Activated T-helper 1 cell treated with Interleukin-2 at 50 U/mL for 16 hours (primary cell): Measurements from ENCODE around the gene CISD2.
"Not testable (repeated sequence)": the region's sequence is repeated elsewhere in the genome, so short reads cannot be mapped to it uniquely, and the experiment has no call there.

Experiments
- DNase-seq: peaks from one replicate; pipeline ENCODE4 v3.0.0-alpha.2; 2020; ENCODE audit warnings: low read depth

The CISD2 gene

GRCh38 chr4:102868781-102869568 lies at the start of gene CISD2:
TSS of gene CISD2 (plus strand) at chr4:102868992. CDS start at chr4:102869085, 93 bp downstream.
- DNase-seq, result peak; percentile 85

DNA sequence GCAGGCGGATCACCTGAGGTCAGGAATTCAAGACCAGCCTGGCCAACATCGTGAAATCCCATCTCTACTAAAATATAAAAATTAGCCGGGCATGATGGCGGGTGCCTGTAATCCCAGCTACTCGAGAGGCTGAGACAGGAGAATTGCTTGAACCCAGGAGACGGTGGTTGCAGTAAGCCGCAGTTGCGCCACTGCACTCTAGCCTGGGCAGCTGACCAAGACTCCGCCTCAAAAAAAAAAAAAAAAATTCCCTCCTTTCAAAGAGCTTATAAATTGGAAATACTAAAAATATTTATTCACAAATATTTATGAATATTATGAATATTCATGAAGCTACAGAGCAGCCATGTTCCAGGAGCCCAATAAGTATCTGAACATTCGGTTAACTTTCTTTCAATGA lies 49.7 kb upstream of the CISD2 start:
- not testable (repeated sequence) for DNase-seq

GRCh38 chr4:102819588-102820365 lies 49.0 kb upstream of the CISD2 start:
- no peak for DNase-seq

GRCh38 chr4:102823464-102823863 lies 45.3 kb upstream of the CISD2 start:
- DNase-seq, result no peak

- no peak for DNase-seq
These were observed 44.9 kb upstream of the CISD2 start for GRCh38 chr4:102823897-102824296.

DNA sequence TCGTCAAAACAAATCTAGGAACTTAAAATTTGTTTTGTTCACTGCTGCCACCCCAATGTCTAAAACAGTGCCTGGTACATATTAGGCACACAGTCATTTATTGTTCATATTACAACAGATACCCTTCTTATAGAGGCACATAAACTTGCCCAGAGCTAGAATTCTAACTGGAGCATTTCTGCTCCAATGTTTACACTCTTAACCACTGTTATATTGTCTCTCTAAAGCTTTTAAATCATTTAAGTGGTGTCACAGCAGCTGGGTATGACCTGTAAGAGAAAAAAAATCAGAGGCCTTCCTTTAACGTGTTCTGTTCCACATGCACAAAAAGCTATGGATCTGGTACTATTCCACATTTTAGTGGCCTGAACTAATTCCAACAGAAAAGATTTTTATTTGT lies 44.4 kb upstream of the CISD2 start:
- DNase-seq, result no peak

DNA sequence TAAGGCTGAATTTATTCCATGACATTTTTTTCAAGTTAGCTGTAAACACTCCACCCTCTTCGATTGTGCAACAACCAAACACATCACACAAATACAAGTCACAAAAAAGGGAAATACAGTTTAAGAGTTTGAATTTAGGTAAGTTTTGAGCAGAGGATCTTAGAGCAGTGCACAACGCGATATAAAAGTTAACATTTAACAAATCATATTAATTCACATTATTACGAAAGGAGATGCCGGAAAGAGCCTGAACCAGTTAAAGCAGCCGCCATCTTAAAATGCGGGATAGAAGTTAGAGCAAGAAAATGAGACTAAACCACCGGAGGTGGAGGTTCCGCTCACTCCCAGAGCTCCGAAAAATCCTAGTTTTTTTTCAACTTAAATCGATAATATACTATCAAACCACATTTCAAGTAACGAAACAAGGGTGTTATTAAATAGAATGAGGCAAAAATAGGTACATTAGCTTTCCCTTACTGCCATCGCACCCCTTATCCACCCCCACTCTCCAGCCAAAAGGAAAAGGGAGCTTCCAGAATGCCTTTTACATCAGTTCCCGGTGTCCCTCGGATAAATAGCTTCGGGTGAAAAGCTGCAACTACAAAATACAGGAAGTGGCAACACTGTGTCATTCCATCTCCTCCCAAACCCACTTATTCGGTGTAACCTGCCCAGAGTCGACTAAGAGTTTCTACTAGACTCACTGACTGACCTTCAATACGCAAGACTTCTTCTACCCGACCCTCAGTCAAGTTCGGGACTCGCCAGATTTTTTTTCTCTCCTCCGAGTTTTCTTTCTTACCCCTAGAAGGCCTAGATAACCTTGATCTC lies 43.3 kb upstream of the CISD2 start:
- no peak for DNase-seq

DNA sequence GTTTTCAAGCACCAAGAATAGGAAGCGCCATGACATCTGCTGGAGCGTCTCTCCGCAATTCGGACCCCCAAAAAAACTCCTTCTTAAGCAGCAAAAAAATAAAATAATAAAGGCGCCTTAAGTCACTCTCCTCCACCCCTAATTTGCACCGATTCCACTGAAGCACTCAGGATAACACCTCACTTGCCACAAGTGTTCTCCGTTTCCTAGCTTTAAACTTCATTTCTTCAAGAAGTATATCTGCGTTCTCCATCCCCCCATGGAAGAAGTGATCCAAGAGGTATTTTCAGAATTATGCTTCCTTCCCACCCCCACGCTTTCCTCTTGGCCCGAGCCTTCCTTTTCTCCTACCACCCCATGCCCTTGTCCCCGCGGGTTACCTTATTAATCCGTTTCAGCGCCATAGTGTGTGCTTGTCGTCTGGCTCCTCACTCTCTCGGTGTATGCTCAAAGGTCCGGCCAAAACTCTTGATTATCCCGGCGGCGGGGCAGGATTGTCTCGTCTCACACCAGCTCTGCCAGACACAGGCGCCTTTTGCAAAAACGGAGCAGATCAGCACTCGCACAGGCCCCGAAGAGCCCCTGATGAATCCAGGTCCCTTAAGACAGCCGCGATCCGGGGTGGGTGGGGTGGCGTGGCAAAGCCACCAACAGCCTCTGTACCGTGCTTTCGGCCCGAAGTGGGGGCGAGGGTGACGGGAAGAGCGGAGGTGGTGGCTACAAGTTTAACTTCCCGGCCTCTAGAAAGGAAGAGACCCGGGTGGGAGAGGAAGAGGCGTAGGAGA lies 42.5 kb upstream of the CISD2 start:
- no peak for DNase-seq

DNA sequence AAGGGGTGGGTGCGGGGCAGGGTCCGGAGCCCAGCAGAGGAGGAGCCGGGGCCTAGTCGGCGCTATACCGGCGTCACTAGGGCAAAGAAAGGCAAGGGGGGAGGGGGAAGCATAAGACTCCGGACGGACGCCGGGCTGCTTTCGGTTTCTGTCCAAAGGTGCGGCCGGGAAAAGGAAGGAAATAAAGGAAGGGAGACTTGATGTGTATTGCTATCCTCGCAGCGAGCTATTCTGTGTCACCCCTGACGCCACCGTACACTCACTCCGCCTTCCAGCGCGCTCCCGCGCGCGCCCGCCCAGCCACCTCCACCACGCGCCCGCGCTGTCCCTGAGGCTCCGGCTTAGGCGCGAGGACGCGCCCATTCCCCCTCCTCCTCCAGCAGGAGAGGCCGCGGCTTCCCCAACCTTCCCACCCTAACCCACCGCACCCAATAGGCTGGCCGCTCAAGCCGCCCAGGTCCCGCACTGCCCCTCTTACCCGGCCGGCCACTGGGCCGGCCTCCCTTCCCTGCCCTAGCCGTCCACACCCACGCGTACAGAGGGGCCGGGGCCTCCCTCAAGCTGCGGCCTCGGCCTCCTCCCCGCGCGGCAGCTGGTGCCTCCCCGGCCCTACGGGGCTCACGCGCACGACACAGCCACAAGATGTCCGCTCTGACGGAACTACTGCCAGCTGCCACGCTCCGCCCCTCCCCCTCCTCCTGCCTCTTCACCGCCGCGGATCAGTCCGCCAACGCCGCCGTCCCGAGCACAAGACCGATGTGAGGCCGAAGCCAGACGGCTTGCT lies 41.7 kb upstream of the CISD2 start, which contains the start of gene UBE2D3:
Gene UBE2D3 (minus strand): TSS at position 662 of the 784 bp plus-strand sequence. CDS start 1,043 bp downstream, outside the sequence.
- peak; percentile 90 for DNase-seq

DNA sequence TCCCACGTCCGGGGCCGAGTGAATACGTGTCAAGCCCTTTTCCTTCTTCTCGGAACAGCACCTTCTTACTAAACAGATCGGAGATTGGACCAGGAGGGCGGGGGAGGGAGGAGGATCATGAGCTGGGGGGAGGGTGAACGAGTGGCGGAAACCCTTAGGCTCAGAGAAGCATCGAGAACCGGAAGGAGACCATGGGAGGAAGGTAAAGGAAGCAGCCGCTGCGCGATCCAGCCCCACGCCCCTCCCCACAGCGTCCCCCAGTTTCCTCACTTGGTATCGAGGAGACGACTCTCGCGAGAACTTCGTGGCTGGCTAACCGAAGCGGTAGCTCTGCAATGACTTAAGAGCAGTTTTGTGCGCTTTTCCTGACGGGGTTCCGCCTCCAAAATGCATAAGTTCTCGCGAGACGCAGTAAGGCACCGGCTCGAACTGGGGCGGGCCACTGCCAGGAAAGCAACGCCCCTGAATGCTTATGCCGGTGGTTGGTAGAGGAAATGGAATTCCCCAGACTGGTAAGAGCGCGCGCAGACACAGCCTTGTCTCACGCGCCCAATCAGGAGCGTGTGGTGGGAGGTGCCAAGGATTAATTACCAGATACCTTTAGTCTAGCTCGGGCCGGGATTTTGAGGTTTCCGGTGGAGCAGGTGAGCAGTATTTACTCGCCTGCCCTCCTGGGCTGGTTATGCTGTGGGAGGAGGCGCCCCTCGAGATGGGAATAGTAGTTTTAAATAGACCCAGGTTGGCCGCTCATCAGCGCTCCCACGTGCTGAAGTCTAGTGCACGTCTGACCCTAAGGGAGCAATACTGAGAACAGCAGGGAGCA lies 40.9 kb upstream of the CISD2 start:
- DNase-seq, result peak; percentile 97

DNA sequence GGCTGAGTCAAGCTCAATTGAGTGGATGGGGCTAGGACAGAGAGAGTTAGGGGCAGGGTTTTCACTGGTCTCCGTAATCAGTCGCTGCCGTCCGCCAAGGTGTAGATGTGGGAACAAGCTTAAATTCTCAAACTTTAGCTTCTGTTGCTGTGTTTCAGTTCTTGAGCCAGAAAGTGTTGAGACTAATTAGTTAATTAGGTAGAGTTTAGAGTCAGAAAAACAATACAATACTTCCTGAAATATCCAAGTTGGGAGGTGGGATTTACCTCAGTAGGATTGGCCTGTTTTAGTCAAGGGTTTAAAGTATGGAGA lies 40.3 kb upstream of the CISD2 start:
- no peak for DNase-seq

DNA sequence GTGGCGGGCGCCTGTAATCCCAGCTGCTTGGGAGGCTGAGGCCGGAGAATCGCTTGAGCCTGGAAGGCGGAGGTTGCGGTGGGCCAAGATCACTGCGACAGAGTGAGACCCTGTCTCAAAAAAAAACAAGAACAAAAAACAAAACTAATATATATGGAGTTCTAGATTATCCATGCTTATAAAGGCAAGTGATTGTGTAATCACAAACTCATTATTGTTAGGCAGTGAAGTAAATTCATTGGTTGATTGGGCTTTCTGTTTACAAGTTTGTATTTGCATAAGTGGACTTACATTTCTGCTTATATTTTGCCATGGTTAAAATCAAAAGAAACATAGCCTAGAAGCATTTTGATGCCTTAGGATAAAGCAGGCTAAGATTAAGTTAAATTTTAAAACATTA lies 39.0 kb upstream of the CISD2 start:
- DNase-seq, result no peak

GRCh38 chr4:102832105-102832504 lies 36.7 kb upstream of the CISD2 start:
- no peak for DNase-seq

DNA sequence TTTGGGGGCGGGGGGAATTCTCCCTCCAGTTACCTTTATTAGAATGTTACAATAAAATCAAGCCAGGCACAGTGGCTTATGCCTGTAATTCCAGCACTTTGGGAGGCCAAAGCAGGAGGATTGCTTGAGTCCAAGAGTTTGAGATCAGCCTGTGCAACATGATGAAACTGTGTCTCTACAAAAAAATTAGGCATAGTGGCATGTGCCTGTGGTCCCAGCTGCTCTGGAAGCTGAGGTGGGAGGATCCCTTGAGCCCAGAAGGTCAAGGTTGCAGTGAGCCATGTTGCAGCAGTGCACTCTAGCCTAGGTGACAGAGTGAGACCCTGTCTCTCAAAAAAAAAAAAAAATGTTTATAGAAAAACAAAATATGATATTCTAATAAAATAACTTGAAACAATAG lies 36.1 kb upstream of the CISD2 start:
- DNase-seq, result no peak

DNA sequence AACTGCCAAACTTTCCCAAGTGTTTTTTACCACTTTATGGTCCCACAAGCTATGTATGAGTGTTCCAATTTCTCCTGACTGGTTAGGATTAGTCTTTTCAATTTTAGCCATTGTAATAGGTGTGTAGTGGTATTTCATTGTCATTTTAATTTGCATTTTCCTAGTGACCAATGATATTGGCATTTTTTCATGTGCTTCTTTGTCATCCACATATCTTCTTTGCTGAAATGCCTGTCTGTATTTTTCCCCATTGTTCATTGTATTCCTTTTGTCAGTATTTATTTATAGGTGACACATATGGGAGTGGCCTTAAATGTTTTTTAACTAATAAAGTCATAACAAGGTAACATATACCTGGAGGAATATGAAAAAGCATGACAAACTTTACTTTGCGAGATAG lies 32.2 kb upstream of the CISD2 start:
- DNase-seq, result no peak

DNA sequence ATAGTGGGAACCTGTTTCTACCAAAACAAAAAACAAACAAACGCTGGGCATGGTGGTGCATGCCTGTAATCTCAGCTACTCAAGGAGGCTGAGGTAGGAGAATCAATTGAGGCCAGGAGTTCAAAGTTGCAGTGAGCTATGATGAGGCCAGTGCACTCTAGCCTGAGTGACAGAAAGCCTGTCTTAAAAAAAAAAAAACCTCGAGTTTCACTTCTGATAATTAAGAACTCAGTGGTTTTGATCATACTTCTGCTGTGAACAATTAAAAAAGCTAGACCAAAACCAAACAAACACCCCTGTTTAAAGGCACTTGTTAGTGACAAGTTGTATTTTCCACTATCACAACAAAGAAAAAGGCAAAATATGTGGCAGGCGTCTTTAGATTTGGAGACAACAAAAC lies 26.4 kb upstream of the CISD2 start:
- DNase-seq, result no peak

- DNase-seq, result no peak
These were observed 25.5 kb upstream of the CISD2 start for GRCh38 chr4:102843273-102843672.

DNA sequence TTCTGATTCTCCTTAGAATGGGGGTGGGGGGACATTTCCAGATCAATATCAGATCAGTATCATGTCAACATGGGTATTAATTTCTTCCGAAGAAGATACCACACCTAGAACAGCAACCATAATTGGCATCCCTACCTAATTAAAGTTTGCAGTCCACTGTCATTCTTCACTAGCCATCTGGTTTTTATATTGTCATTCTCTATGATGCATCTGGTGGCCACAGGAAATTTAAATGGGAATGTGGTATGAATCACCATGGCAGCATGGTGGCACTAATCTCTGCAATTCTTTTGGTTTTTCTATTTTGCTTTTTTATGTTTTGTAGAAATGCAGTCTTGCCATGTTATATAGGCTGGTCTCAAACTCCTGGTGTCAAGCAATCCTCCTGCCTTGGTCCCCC lies 24.9 kb upstream of the CISD2 start:
- DNase-seq, result no peak

DNA sequence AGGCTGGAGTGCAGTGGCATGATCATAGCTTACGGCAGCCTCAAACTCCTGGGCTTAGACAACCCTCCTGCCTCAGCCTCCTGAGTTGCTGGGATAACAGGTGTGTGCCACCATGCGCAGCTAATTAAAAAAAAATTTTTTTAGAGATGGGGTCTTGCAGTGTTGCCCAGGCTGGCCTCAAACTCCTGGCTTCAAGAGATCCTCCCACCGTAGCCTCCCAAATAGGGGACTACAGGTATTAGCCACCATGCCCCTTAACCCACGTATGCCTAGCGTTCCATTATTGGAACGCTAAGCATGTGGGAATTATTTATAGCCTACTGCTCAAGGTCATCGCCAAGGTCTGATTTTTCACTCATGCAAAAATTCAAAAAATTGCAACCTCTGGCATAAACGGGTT lies 21.1 kb upstream of the CISD2 start:
- no peak for DNase-seq

DNA sequence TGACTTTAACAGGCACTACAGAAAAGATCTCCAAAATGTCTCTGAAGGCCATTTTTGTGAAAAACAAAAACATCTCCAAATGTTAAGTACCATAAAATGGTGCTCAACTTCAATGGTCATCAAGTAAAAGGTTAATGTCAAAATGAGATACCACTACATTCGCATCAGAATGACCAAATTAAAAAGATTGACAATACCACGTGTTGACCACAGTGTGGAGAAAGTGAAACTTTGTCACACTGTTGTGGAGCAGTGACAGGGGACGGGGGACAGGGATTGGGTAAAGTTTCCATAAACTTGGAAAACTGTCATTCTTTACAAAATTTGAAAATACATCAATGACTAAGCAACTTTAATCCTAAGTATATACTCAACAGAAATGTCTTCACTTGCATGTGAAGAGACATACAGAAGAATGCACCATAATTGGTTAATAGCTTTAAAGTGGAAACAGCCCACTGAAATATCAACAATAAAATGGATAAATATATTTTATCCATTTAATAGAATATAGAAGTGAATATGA lies 19.1 kb upstream of the CISD2 start:
- no peak for DNase-seq
